ENCODE measurements around the gene IL11RA. TPM values are rescaled to one million over a fixed set of nuclear protein-coding genes. Genes with fewer than 3 reads are reported as not detected.

The IL11RA gene
- total RNA-seq, 1 donor from 2014 or later = 37.0 TPM

DNA sequence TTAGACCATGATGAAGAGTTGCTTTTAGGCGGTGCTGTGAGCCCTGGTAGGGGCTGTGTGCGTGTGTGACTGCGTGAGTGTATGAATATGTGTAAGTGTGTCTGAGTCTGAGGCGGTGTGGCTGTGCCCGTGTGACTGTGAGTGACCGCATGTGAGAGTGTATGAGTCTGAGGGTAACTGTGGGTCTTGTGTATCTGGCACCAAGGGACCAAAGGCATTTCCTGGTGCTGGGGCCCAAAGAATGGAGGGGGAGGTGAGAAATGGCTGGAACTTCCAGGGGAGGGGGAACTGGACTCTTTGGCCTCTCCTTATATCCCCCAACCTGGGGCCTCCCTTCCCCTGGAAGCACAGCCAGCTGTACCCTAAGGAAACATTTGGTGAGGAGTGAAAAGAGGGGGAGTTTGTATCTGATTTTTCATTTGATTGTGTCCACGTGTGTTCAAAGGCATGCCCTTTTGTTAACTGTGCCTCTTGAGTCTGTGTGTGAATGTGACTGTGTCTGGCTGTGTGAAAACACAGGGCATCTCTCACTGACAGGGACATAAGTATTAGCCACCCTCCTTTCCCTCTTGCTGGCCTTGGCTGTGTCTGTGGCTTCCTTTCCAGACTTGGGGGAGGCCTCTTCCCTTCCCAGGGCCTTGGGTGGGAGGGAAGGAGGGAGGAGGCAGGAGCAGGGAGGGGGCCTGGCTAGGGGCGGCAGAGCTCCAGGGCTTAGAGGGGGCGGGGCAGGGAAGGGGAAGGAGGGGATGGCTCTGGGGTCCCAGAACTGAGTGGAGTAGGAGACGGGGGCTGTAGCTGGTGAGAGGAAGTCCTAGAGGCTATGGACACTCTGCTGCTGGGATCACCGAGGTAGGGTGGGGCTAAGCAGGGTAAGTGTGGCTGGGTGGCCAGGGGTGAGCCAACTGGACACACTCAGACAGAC is 1.4 kb downstream of the IL11RA start:
- DNase-seq (ENCODE audit: low spot score) = no peak

DNA sequence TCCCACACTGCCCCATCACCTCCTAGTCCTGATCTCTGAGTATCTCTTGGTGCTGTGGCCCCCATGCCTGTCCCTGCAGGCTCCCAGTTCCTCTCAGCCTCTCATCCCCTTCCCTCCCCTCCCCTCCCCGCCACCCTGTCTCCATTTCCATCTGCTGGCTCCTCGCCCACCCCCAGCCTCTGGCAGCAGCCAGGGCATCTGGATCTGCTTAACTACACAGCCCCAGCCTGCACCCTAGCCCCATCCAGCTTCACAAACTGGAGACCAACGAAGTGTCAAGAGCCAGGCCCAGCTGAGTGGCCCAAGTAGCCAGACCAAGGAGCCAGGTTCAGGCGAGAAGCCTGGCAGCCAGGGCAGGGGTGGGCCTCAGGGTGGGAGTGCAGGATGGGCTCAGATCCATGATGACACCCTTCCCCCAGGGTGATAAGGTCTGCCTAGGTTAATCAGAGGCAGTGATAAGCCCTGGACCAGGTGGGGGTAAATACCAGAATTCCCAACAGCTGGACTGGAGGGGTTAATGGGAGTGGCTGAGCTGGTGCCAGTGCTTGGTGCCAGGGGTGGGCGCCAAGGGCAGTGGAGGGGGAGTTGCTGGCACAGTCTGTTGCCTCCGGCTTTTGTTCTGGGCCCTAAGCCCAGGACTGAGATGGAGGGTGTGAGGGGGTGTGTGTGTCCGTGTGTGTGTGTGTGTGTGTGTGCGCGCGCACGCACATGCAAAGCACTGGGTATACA is 2.5 kb downstream of the IL11RA start:
- peak; percentile 57 for DNase-seq (ENCODE audit: low spot score)

DNA sequence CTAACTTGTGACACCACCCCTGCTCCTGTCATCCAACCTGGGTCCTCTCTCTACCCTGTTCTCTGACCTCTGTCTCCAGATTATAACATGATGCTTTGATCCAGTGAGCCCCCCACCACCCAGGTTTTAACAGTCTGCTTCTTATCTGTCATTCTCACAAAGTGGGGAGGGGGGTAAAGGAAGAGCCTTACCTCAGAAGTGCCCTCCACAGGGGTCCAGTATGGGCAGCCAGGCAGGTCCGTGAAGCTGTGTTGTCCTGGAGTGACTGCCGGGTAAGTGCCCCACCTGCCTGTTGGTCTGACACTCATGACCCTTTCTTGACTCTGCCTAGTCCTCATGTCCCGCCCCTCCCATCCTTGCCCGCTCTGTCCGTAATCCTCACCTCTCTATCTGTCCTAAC is 3.4 kb downstream of the IL11RA start:
- DNase-seq (ENCODE audit: low spot score) = no peak

DNA sequence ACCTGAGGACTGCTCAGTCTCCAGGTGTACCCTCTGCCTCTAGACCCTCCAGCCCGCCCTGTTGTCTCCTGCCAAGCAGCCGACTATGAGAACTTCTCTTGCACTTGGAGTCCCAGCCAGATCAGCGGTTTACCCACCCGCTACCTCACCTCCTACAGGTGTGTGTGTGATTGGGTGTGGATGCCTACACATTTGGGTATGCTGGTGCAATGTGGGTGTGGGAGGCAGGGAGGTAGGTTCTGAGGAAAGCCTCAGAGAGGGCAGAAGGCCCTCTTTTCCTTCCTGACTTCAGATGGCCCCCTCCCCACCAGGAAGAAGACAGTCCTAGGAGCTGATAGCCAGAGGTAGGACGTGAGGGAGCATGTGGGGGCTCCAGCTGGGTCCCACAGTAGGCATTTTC is 5.0 kb downstream of the IL11RA start:
- DNase-seq (ENCODE audit: low spot score) = no peak

DNA sequence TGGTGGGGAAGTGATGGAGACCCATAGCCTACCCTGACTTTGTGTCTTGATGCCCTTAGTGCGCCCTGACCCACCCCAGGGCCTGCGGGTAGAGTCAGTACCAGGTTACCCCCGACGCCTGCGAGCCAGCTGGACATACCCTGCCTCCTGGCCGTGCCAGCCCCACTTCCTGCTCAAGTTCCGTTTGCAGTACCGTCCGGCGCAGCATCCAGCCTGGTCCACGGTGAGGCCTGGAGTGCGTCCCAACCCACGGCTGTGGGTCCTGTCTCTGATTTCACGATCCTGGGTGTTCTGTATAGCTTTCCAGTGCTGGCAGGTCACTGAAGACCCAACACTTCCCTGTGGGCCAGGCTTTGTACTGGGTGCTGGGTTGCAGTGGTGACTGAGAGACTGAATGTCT is 6.5 kb downstream of the IL11RA start:
- DNase-seq (ENCODE audit: low spot score) = no peak

DNA sequence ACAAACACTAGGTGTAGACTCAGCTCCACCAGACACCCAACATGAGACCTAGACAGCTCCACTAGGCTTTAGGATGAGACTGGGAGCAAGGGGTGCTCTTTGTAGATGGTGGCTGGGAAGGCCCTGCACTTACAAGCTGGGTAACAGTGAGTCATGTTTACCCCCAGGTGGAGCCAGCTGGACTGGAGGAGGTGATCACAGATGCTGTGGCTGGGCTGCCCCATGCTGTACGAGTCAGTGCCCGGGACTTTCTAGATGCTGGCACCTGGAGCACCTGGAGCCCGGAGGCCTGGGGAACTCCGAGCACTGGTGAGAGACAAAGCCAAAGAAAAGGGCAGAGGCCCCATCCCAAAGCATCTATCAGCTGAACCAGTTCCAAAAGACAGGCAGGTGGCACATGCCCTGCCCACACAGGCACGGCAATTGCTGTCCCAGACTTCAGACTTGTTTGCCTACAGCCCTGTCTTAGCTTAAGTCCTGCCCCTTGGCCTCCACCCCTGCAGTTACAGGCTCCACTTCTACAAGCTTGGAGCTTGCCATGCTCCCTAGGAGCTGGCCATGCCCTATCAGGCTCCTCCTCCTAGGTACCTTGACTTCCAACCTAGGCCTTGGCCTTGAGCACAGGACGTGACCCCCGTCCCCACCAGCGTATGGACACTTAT is 7.7 kb downstream of the IL11RA start:
- DNase-seq (ENCODE audit: low spot score) = no peak

DNA sequence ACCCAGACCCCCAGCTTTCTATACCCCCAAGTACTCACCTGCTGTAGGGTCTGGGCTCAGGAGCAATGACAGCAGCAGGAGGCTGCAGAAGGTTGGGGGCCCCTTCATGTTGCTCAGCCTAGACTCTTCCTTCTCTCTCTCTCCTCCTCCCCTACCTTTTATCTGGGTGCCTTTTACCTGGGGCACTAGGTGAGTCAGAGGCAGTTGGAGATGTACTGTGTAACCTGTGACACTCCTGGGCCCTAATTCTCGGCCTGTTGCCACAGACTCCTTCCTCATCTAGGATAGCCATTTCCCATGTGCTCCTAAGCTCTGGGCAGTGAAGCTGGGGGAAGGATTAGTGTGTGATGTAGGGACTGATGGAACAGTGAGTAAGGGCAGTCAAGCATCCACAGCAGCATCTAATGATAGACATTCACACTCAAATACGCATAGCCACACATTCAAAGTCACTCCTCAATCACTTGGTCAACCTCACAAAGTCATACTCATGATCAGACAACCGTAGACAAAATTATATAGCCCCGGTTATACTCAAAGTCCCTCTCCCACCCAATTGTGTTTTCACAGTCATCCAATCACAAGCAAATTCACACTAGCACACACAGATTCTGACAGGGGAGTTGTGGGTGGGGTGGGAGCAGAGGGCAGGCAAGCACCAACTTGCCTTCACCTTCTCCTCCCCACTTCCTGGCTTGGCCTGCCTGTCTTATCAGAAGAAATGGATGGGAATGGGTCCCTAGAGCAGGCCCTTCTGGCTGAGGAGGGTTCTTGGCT is 10.7 kb downstream of the IL11RA start, which contains the start of gene CCL27:
Gene CCL27, minus strand, starts transcription at position 132 of the 777 bp plus-strand sequence. Its CDS starts 24 bp downstream, at position 108.
- no peak for DNase-seq (ENCODE audit: low spot score)

DNA sequence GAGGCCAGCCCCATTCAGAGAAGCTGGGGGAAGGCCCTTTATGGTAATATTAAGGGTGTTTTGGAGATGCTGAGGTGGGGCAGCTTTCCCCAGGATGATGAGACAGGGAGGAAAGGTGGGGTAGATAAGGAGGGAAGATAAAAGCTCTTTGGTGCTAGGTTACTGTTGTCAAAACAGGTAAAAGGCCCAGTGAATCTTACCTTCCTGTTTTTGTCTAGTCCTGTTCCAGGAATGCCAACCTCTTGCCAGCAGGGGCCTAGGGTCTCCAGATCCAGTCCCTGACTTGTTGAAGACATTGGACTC is 11.3 kb downstream of the IL11RA start:
- no peak for DNase-seq (ENCODE audit: low spot score)

DNA sequence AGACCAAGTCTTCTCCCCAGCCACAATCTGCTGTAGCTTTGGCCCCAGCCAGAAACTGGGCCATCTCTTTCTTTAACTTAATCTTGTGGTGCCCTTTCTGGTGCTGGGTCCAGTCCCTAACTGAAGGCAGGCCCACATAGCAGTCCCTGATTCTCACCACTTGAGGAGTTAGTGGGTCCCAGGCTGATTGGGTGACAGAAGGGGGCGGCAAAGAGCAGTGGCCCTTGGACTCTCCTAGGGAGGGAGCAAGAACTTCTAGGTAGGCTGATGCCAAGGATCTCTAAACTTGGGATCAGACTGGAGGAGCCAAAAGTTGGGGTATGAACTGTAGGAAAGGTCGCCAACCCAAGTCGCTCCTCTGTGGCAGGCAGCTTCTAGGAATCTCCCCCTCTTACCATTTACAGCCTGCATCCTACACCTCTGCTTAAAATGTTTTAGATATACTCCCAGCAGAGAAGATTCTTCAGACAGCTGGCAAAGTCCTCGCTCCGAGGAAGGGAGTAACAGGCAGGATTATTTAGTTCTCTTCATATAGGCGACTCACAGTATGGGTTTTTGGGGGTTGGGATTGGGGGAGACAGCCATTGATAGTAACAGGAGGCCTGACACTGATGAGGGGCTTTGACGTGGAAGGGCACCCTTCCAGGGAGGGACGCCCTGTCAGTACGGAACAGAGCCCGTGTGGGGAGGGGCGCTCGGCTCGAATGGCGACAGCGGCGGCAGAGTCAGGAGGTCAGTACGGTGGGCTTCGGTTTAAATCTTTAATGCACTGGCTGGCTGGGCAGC is 12.5 kb downstream of the IL11RA start:
- DNase-seq (ENCODE audit: low spot score) = peak; percentile 85

DNA sequence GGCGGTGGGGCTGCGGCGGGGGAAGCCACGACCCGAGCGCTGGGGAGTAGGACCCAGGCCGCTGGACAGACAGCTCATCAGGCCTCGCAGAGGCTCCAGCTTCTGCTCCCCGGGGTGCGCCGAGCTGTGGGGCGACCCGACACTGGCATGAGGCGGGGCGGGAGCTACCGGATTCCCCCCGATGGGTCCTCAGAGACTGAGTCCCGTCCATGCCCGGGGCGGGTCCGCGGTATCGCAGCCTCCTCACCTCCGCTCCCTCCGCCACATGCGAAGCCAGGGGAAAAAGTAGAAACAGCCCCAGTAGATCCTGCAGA is 13.0 kb downstream of the IL11RA start:
- no peak for DNase-seq (ENCODE audit: low spot score)

DNA sequence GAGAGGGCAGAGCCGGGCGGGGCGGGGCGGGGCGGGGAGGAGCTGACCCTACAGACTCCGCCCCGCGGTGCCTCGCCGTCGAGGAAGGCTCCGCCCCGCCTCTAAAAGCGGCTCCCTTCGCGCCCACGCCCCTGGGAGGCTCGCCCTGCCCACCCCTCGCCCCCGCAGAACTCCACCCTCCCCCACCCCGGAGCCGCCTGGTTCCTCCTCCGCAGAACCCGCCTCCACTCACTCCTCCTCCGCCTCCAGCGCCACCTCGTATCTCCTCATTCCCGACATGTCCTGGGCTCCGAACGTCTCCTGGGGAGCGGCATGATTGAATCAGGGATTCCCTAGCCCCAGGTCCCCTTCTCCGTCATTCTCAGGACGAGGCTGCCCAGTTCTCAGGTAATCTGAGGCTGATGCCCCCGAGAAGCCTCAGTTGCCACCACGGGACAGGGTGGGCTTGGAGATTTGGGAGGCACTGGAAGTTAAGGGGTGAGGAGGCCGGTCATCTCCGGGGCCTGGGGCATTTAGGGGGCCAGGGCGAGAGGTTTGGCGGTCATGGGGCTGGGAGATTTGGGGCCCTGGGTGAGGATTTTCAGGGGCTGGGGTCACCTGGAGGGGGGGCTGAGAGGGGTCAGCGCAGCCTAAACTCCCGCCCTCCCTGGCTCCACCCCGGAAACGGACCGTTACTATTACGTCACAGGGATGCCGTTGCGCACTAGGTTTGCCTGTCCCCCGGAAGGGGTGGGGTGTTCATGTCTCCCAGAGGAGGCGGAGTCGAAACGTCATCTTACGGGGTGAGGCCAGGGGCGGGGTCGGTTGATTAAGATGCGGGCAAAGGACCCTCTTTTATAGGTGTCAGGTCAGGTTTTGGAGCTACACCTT is 13.6 kb downstream of the IL11RA start:
- DNase-seq (ENCODE audit: low spot score) = peak; percentile 94

DNA sequence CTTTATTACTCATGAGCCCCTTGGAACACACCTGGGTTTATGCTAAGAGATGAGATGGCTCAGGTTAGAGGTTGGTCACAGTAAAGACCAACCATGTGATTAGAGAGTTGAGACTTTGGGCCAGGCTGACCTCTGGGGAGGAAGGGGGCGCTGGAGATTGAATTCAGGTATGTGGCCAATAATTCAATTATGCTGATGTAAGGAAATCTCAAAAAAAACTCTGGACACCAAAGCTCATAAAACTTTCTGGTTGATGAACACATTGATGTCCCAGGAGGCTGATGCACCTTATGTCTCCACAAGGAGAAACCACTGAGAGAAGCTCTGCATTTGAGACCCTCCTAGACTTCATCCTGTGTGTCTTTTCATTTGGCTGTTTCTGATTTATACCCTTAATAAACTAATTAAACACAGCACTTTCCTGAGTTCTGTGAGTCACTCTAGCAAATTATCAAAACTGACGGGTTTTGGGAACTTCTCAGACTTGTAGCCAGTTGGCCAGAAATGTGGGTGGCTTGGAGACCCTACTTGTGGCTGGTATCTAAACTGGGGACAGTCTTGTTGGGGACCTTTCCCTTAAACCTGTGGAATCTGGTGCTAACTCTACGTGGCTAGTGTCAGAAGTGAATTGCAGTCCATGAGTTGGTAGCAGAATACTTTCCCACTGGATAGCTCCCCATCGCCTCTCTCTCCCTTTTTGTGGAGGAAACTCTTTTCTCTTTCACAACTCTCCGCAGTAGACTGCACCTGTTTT is 18.0 kb downstream of the IL11RA start:
- no peak for DNase-seq (ENCODE audit: low spot score)

DNA sequence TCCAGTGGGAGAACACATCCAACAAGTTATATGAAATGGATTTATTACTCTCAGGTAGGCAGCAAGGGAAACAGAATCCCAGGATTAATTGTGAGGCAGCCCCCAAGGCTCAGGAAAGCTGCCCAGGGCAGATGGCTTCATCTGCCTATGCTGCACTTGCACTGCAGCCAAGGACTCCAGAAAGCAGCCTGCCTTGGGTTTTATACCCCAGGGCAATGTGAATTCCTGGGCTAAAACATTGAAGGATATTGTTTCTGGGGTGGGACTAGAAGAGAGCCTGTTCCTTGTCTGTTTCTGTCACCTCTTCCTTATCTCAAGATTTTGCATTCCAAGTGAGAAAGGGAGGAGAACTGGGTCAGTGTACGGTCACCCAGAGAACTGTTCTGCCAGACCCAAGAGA is 19.3 kb downstream of the IL11RA start:
- no peak for DNase-seq (ENCODE audit: low spot score)

DNA sequence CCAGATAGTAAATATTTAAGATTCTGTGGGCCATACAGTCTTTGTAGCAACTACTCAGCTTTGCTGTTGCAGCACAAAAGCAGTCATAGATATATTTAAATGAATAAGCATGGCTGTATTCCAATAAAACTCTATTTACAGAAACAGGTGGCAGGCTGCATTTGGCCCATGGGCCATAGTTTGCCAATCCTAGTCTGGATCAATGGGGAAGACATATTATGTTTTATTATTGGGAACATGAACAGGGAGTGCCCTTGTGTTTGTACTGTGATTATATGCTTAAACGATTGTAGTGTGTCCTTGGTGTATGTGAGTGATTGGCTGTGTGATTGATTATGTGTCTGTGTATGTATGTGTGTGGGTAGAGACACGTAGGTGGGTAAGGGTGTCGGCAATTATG is 22.5 kb downstream of the IL11RA start:
- DNase-seq (ENCODE audit: low spot score) = no peak

DNA sequence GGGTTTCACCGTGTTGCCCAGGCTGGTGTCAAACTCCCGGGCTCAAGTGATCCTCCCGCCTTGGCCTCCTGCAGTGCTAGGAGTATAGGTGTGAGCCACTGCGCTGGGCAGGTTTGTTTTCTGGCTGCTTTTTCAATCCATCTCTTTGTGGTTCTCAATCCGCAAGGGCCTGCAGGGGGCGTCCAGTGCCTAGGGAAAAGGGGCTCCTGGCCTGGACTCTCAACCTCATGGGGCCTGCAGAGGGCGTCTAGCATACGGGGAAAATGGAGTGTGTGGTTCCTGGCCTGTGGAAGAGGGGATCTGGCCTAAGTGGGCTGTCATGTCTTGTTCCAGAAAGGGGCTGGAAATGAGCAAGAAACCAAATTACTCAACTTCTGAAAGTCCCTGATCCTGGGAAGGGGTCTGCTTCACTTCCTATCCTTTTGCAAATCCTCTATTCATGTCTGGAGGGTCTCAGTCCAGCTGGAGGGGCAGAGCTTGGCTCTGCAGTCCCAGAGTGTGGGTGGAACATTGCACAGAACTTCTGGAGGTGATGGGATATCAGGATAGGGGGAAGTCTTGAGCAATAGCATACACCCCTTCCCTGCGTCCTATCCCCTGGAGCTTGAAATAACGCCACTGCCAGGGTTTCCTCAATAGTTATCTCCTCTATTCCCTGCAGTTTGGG is 23.2 kb downstream of the IL11RA start:
- DNase-seq (ENCODE audit: low spot score) = peak; percentile 82

DNA sequence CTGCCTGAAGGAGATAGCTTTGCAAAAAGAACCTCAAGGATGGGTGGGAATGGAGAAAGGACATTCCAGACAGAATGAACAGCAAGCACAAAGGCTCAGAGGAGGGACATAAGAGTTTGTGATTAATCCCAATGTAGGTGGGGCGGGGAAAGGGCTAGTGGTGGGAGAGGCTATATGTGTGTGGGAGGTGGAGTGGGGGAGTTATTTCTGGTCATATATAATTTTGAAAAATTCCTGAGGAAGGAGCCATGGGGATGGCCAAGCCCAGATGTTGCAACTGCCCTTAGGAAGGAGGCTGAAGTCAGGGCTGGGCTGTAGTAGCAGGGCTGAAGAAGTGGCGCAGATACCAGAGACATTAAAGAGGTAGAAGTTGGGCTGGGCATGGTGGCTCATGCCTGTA is 23.9 kb downstream of the IL11RA start:
- DNase-seq (ENCODE audit: low spot score) = no peak

DNA sequence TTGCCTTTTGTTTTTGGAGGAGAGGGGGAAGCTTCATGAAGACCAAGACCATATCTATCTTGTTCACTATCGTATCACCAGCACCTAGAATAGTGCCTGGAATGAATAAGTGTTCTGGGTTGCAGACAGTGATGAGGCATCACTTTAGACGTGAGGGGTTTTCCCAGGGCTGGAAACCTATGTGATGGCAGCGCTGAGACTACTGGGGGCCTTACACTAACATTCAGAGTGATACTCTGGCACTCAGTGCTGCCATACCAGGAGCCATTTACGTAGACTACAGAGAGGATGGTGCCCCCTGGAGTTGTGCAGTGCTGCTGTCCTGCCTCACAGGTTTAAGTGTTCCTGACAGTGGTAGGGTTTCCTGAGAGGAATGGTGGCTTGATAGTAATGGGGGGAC is 32.2 kb downstream of the IL11RA start:
- no peak for DNase-seq (ENCODE audit: low spot score)

DNA sequence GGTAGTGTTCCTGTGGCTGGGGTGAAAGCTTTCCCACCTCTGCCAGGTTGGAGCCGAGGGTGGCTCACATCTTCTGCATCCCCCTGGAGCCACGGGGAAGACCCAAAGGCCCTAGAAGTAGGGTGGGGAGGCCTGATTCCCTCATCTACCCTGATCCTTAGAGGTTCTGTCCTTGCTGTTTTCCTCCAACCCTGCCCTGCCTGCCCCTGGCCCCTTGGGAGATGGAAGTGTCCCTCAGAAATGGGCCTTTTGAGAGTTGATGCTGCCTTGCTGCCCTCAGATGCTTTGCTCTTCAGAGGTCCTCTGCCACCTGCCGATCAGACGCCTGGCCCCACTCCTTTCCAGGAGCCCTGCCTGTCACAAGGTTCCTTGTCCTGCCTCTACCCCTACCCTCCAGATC is 32.8 kb downstream of the IL11RA start:
- no peak for DNase-seq (ENCODE audit: low spot score)

DNA sequence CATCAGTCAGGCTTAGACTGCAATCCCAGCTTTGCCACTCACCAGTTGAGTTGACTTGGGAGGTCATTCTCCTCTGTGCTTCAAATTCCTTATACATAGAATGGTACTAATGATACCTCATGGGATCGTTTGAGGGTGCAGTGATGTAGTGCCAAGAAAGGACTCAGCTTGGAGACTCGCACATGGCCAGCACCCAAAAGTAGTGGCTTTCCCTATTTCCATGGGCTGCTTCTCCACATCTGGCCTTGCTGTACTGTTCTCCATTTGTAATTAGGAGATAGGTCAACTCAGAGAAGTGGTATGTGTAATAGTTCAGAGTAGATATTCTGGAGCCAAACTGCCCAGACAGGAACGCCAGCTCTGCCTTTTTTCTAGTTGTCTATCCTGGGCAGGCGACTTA is 33.6 kb downstream of the IL11RA start:
- no peak for DNase-seq (ENCODE audit: low spot score)
